Measurements from ENCODE around the gene PARD6A. TPM values are rescaled to one million over a fixed set of nuclear protein-coding genes. Genes with fewer than 3 reads are reported as not detected.

PARD6A gene
- total and polyA plus RNA-seq, 2 of the 13 experiments (the other 11 are each of a cell fraction or from before 2014, with no cell fraction given): 3.5 to 4.3 TPM

GRCh38 chr16:67659675-67660563 lies 841 bp upstream of the PARD6A start, which contains the start of gene ACD (continued):
- TF ChIP-seq, protein P1, sequence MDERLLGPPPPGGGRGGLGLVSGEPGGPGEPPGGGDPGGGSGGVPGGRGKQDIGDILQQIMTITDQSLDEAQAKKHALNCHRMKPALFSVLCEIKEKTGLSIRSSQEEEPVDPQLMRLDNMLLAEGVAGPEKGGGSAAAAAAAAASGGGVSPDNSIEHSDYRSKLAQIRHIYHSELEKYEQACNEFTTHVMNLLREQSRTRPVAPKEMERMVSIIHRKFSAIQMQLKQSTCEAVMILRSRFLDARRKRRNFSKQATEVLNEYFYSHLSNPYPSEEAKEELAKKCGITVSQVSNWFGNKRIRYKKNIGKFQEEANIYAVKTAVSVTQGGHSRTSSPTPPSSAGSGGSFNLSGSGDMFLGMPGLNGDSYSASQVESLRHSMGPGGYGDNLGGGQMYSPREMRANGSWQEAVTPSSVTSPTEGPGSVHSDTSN (CRISPR knock-in tag; IDR thresholded peaks at IDR 0.05): no peak
- TF ChIP-seq, protein P2, sequence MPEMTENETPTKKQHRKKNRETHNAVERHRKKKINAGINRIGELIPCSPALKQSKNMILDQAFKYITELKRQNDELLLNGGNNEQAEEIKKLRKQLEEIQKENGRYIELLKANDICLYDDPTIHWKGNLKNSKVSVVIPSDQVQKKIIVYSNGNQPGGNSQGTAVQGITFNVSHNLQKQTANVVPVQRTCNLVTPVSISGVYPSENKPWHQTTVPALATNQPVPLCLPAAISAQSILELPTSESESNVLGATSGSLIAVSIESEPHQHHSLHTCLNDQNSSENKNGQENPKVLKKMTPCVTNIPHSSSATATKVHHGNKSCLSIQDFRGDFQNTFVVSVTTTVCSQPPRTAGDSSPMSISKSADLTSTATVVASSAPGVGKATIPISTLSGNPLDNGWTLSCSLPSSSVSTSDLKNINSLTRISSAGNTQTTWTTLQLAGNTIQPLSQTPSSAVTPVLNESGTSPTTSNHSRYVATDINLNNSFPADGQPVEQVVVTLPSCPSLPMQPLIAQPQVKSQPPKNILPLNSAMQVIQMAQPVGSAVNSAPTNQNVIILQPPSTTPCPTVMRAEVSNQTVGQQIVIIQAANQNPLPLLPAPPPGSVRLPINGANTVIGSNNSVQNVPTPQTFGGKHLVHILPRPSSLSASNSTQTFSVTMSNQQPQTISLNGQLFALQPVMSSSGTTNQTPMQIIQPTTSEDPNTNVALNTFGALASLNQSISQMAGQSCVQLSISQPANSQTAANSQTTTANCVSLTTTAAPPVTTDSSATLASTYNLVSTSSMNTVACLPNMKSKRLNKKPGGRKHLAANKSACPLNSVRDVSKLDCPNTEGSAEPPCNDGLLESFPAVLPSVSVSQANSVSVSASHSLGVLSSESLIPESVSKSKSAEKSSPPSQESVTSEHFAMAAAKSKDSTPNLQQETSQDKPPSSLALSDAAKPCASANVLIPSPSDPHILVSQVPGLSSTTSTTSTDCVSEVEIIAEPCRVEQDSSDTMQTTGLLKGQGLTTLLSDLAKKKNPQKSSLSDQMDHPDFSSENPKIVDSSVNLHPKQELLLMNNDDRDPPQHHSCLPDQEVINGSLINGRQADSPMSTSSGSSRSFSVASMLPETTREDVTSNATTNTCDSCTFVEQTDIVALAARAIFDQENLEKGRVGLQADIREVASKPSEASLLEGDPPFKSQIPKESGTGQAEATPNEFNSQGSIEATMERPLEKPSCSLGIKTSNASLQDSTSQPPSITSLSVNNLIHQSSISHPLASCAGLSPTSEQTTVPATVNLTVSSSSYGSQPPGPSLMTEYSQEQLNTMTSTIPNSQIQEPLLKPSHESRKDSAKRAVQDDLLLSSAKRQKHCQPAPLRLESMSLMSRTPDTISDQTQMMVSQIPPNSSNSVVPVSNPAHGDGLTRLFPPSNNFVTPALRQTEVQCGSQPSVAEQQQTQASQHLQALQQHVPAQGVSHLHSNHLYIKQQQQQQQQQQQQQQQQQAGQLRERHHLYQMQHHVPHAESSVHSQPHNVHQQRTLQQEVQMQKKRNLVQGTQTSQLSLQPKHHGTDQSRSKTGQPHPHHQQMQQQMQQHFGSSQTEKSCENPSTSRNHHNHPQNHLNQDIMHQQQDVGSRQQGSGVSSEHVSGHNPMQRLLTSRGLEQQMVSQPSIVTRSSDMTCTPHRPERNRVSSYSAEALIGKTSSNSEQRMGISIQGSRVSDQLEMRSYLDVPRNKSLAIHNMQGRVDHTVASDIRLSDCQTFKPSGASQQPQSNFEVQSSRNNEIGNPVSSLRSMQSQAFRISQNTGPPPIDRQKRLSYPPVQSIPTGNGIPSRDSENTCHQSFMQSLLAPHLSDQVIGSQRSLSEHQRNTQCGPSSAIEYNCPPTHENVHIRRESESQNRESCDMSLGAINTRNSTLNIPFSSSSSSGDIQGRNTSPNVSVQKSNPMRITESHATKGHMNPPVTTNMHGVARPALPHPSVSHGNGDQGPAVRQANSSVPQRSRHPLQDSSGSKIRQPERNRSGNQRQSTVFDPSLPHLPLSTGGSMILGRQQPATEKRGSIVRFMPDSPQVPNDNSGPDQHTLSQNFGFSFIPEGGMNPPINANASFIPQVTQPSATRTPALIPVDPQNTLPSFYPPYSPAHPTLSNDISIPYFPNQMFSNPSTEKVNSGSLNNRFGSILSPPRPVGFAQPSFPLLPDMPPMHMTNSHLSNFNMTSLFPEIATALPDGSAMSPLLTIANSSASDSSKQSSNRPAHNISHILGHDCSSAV (CRISPR knock-in tag; IDR thresholded peaks at IDR 0.05; ENCODE audit: borderline replicate concordance): no peak
- peak; percentile 53 for TF ChIP-seq ZNF768 (CRISPR knock-in tag; IDR thresholded peaks at IDR 0.05)
- TF ChIP-seq MEIS1 (CRISPR knock-in tag; IDR thresholded peaks at IDR 0.05; ENCODE audit: borderline replicate concordance): peak; percentile 49; the same call in 1 of the 2 replicates
- no peak for TF ChIP-seq TEAD3 (CRISPR knock-in tag; optimal IDR thresholded peaks at IDR 0.05; ENCODE audit: borderline replicate concordance)
- TF ChIP-seq ZNF691 (CRISPR knock-in tag; IDR thresholded peaks at IDR 0.05; ENCODE audit: borderline replicate concordance, low read depth): peak; percentile 85; the same call in 1 of the 2 replicates
- TF ChIP-seq KLF16 (CRISPR knock-in tag; IDR thresholded peaks at IDR 0.05): peak; percentile 53 to 81; a peak in 2 of 4 replicates
- TF ChIP-seq PHF20 (CRISPR knock-in tag; IDR thresholded peaks at IDR 0.05): peak; percentile 76
- TF ChIP-seq, protein P3, sequence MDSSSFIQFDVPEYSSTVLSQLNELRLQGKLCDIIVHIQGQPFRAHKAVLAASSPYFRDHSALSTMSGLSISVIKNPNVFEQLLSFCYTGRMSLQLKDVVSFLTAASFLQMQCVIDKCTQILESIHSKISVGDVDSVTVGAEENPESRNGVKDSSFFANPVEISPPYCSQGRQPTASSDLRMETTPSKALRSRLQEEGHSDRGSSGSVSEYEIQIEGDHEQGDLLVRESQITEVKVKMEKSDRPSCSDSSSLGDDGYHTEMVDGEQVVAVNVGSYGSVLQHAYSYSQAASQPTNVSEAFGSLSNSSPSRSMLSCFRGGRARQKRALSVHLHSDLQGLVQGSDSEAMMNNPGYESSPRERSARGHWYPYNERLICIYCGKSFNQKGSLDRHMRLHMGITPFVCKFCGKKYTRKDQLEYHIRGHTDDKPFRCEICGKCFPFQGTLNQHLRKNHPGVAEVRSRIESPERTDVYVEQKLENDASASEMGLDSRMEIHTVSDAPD (CRISPR knock-in tag; IDR thresholded peaks at IDR 0.05): peak; percentile 48
- TF ChIP-seq RBAK (CRISPR knock-in tag; IDR thresholded peaks at IDR 0.05): no peak
- TF ChIP-seq SCMH1 (CRISPR knock-in tag; IDR thresholded peaks at IDR 0.05; ENCODE audit: borderline replicate concordance): no peak
- no peak for TF ChIP-seq NR0B2 (CRISPR knock-in tag; IDR thresholded peaks at IDR 0.05)
- TF ChIP-seq FOSL1 (CRISPR knock-in tag; IDR thresholded peaks at IDR 0.05; ENCODE audit: borderline replicate concordance): no peak

Data from HepG2 (cell line).